NCI-H774 (cell line): ENCODE measurements around the gene SIGLEC12.

Source experiments
- DNase-seq: peaks from one replicate; lab custom pipeline; 2025; lab: John Stamatoyannopoulos, UW

Gene SIGLEC12

DNA sequence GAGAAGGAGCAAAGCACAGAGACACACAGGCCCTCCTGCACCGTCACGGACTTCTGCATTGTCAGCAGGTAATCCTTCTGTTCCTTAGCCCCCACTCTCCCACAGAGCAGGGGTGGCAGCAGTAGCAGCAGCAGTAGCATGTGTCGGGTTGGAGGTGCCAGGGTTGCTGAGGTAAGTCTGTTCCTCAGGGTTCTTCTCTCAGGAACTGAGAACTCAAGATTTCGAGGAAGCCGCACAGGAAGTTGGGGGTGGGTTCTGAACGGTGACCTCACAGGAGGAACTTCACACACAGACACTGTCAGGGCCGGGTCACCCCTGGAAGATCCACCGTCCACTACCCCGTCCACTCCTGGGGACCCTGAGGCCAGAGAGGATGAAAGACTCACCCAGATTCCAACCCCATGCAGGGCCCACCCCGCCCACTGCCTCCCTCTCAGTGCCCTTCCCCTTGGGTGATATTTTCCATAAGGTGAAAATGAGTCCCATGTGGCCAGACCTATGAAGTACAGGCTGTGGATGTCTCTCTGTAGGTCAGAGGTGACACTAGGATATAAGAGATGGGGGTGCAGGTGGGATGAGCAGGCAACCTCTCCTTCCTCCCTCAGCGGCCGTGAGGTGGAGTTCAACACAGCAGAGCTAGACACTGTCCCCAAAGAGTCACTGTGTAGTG is at the start of gene SIGLEC12:
Gene SIGLEC12, minus strand, starts transcription at position 207 of the 670 bp plus-strand sequence. Its CDS starts 67 bp downstream, at position 140.
- no peak for DNase-seq

DNA sequence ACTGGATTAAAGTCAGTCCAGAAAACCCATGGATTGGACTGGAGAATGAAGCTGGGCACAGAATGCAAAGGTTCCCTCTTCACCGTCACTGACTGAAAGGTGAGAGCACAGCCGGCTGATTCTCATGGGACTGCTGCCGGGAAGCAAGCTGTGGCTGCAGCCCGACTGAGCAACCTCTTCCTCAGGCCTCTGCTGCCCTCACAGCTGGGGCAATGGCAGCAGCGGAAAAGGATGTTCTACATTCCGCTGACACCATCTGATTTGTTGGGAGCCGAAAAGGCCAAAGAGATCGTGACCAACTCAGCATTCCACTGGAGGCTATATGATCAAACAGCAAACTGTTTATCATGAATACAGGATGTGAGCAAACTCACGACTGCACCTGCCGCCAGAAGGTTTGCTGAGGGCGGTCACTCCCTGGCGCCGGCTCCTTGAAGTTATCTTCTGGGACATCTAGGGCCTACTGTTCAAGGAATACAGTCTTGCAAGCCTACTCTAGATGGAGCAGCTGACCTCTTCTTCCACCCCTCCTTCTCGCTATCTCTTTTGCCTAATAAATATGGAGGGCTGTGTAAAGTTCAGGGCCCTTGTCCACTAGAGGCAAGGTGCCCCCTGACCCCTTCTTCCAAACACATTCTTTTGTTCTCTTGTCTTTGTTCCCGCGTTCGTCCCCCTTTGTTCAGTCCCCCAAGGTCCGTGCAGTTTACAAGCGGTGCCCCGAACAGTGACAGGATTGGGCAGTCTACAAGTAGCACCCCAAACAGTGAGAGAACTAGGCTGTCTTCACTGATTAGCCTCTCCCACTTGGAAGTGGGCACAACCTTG is 49.5 kb upstream of the SIGLEC12 start:
- DNase-seq: no peak

DNA sequence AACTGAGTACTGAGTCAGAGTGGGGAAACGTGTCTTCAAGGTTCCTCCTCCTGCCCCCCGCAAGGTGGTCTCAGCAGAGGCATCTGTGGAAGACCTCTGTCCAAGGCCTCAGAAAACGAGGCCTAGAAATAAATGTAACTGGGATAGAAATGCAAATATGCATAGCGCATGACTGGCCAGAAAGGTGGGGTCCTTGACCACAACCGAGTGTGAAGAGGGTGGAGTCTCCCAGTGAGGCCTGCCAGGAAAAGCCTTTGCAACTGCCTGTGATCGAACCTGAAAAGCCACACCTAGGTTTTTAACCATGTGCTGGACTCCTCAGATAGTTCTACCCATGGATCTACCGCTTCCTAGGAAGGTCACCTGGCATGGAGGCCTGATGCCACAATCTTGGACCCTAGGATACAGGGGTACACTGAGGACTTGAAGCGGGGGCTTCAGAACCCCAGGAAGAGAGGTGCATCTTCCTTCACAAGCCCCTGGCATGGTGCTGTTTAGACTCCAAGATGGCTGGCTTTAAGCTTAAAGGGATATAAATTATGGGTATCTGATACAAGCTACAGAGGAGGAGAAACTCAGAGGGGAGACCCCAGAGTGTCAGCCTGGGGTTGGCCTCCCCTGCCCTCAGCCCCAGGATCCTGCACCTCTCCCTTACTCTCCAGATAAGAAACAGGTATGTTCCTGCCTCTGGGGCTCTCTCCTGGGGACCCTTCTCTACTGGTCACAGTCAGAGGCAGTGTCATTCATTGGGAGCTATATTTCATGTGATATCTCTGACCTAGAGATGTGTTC is 48.1 kb upstream of the SIGLEC12 start:
- DNase-seq: no peak

DNA sequence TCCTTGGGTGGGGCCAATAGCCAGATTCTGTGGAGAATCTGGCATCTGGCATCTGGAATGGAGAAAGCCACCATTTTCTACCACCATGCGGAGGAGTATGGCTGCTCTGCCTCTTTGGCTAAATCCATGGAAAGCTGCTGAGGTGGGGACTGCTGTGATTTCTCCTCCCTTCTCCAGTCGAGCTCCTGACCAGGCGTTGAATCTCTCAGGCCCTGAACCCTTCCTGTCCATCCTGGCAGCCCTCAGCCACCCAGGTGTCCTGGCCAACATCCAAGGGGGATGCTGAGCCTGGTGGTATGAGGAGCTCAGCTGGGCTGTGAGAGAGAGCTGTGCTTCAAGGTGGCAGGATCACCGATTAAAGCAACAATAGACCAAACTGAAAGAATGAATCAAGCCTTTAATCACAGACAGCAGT is 47.3 kb upstream of the SIGLEC12 start:
- DNase-seq: no peak

DNA sequence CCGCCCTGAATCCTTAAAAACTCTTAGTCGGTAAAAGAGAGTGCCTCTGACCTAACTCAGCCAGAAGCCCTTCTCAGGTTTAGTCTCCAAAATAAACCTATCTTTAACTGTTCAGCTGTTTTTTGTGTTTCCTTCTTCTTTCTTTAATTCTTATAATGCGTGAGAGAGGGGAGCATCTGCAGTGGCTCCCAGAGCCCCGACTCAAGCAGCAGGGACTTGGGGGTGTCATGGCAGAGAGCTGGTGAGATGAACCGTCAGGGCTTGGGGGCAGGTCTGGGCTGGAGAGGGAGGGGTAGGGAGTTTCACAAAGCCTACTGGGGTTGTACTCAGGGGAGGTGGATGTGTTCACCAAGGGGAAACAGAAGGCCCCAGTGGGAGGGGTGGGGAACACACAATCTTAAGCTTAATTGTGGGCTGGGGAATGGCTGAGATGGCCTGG is 46.6 kb upstream of the SIGLEC12 start:
- DNase-seq: no peak

DNA sequence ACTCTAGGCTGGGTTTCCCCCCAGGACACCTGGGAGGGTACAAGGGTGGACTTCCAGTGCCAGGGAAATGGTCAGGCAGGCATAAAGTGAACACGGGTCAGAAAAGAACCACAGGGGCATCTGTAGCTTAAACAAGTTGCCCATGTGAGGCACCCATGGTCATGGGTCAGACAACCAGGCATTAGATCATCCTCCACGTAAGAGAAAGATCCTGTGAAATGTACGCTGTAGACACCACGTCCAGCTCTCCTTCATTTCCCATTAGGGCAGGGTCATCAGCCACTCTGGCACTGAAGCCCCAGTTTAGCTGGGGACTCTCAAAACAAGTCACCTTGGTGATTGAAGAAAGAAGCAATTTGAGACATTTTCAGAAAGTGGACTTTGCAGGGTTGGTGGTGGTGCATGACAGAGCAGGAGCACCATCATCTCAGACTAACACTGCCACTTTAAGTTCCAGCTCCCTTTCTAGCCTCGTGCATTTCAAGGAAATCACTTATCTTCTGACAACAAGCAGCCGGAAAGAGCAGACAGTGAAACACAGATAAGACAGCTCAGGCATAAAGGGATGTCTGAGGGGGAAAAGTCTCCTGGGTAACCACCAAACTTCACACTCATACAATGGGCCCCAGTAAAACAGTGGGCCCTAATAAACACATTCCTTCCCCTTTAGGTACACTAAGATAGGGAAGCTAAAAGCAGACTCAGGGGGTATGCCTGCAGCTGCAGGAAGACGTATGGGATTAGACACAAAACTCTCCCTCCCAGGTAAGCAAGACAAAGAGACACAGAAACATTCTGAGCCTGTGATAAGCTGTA is 46.0 kb upstream of the SIGLEC12 start:
- no peak for DNase-seq

DNA sequence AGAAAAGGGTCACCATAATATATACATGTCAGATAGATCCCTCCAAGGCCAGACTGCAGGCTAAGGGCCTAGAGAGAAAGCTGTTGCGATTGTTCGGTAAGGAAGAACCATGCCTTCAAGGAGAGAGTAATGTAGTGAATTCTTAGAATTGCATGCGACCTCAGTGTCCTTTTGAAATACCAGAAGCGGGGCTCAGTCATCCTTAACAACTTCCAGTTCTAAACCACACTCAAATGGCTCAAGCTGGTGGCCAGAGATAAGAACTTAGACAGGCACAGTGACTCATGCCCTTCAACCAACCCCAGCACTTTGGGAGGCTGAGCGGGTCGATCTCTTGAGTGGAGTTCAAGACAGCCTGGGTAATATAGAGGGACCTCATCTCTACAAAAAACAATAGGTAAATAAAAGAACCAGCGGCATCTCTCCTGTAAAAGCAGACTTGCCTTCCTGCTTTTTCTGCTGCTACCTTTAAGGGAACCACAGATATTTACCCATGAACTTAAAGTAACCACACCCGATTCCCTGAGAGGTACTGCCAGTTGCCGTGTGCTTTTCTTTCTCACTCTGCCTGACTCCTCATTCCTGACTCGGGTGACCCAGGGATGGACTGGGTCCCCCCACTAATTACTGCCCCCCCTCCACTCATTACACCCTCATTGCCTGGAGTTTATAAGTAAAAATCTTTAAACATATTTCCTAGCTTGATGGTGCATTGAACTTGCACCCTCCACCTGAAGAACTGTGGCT is 45.2 kb upstream of the SIGLEC12 start:
- no peak for DNase-seq

DNA sequence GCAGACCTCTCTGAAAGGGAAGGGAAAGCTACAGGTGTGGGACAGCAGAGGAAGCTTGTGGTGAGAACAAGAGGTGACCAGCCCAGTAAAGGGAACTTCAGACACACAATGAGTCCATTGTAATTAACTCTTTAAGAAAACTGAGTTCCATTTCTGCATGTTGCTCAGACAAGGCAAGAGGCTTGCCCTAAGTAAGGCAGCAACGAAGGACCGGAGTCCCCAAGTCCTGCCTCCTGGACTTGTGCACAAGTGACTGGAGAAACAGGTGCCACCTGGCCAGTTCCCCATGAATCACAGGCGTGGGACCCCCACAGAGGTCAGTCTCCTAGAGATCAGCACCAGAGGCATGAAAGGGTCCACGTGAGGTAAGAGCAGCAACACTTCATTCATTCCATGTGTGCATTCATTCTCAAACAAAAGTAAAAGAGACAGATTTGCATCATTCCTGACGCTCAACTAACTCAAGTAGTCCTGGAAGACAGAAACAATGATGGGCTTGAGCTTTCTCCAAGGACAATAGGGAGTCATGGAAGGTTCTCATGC is 44.6 kb upstream of the SIGLEC12 start:
- no peak for DNase-seq

DNA sequence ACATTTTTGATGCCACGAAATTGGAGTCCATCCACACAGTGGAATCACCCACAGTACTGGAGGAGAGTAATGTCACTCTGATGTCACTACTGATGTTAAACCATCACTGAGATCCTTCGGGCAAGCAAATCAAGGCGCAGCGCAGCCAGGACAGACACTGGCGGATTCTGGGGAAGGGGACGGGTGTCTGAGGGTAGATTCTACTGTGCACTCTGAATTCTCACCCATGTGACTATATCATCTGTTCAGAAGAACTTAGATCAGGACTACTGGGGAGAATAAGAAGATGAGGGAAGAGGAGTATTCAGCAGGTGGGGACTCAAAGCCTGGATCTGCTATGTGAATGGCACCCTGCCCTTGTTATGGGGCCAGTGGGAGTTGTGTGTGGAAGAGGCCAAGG is 42.4 kb upstream of the SIGLEC12 start:
- DNase-seq: no peak

DNA sequence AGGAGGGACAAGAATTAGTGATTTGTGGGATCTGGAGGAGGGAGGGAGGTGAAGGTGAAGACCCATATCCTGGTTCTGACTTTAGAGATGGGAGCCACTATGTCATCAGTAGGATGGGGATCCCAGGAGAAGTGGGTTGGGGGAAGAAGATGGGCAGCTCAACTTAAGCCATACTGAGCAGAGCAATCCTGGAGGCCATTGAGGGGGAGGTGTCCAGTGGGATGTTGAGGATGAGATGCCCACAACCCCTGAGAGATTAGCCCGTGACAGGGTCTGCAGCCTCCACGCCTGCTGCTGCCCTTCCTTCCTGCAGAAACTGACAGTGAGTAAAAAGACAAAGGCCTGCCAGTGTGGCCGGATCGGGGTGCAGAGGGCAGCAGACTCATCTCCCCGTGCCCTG is 41.1 kb upstream of the SIGLEC12 start:
- DNase-seq: no peak

DNA sequence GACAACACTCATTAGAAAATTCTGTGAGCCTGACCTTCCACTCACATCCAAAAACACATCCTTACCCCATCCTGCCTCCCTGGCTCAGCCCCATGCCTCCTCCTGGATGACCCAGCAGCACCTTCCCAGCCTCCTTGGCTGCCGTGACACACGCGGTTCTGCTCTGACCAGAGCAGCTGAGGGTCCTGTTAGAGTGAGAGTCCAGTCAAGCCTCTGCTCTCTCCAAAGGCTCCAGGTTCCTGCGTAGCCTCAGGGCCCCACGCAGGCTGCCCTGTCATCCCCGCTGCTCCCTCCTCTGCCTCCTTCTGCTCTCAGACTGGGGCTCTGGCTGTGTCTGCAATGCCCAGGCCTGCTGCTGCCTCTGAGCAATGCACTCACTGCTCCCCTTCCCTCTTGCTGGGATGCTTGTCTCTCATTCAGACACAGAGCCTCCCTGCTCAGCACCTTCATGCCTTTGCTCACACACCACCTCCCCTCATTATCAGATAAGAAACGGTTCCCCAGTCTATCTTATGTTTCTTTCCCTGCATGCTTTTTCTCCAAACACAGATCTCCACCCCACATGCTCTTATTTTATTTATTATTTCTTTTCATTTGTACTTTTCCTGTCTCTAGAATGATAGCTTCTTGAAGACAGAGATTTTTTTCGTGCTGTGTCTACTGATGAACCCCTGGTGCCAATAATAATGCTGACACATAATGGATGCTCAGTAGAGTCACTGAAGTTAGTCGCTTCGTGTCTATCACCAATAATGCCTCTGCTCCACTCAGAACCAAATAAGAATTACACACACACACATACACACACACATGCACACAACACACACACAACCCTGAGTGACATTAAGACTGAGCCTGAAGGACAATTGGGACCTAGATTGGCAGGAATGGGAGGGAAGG is 40.1 kb upstream of the SIGLEC12 start:
- no peak for DNase-seq

DNA sequence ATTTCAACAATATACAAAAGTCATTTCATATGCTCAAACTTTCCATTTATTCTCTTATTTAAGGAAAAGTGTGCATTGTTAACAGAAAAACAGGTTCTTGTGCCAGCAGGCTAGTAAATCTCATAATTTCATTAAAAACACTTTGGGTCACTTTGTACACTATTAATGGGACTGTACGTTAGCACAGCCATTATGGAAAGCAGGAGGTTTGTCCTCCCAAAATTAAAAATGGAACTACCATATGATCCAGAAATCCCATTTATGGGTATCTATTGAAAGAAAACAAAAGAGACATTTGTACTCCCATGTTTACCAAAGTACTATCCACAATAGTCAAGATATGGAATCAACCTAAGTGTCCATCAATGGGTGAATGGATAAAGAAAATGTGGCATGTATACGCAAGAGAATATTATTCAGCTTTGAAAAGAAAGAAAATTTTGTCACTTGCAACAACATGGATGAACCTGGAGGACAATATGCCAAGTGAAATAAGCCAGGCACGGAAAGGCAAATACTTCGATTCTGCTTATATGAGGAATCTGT is 38.3 kb upstream of the SIGLEC12 start:
- DNase-seq: no peak

DNA sequence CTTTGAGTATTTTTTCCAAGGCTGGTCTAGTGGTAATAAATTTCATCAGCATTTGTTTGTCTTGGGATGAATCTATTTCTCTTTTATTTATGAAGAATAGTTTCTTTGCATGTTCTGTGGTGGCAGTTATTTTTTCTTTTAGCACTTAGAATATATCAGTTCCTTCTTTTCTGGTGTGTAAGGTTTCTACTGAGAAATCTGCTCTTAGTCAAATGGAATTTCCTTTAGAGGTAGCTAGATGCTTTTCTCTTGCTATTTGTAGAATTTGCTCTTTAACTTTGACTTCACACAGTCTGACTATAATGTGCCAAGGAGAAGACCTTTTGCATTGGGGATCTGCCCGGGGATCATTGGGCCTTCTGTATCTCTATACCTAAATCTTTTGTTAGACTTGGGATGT is 33.9 kb upstream of the SIGLEC12 start:
- no peak for DNase-seq

DNA sequence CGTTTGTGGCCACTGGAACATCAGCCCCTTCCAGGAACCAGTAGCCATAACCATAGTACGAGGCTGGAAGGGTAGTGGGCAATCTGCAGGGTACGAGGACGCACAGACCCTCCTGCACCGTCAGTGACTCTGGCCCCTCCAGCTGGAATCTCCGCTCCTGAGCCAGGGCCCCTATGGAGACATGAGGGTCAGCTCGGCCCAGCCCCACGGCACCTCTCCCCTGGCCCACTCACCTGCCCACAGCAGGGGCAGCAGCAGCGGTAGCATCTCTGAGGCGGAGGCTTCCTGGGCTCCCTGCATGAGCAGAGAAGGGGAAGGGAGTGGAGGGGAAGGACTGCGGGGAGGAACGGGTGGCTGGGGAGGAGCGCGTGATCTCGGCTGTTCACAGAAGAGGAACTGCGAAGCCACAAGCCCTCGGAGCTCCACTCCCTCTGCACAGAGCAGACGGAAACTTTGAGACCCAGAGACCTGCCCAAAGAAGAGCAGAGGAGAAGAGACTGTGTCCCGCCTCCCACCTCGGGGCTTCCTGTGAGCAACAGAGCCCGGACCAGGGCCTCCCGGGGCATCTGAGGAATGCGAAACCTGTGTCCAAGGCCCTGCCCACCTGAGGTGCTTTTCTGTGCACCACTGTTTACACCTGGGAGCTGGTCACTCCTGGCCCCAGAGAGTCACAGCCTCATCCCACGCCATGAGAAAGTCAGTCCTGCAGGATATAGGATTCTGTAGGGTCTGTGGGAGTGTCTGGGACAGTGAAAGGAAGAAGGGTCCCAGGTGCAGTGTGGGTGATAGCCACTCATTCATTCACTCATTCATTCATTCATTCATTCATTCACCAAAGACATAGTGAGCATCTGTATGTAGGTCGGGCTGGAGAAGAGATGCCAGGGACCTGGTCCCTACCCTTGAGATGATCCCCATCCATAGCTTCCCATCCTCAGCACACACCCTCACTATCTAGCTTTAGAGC is 30.0 kb upstream of the SIGLEC12 start, which contains the start of gene SIGLEC6:
Gene SIGLEC6, minus strand, starts transcription at position 322 of the 967 bp plus-strand sequence. Its CDS starts 22 bp downstream, at position 300.
- no peak for DNase-seq

DNA sequence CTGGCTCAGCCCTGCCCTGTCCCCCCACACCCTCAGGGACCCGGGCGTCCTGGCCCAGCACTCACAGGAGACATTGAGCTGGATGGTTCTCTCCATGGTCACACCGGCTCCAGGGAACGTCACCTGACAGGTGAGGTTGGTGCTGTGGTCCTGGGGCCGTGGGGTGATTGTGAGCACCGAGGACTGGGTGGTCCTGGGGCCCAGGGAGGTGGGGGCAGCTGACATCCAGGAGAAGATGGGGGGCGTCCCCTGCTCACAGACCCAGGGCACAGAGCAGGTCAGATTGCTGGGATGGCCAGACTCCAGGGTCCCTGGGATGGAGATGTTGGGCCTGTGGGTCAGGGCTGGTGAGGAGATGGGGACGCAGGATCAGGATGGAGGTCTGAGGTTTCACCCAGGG is 29.0 kb upstream of the SIGLEC12 start:
- no peak for DNase-seq

DNA sequence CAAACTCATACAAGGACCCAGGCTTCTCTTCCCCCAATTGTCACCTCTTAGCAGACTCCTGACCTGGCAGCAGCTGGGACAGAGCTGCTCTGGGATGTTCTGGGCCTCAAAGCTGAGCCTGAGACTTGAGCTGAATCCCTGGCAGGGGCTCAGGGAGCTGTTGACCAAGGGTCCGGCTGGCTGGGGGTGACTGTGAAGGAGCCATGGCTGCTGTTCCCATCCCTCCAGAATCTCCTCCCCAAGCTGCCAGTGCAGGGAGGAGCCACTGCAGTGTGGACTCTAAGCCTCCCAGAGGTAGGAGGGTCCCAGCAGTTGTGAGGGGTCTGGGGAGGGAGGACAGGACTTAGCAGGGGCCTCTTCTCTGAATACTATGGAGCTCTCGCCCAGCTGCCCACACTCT is 27.7 kb upstream of the SIGLEC12 start:
- no peak for DNase-seq

DNA sequence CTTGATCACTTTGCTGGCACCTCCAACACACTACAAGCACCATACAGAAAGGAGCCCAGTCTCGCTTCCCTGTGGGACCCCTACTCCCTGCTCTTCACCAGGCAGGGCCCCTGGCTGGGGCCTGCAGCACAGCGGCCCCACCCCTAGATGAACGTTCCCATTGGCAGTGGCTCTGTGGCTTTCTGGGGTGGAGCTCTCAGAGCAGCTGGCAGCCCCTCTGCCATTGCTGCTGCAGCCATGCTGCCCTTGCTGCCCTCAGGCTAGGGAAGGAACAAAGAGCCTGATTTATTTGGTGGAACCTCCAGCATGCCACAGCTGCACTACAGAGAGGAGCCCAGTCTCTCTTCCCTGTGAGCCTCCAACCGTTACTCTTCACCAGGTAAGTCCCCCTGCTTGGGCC is 24.1 kb upstream of the SIGLEC12 start:
- DNase-seq: no peak

DNA sequence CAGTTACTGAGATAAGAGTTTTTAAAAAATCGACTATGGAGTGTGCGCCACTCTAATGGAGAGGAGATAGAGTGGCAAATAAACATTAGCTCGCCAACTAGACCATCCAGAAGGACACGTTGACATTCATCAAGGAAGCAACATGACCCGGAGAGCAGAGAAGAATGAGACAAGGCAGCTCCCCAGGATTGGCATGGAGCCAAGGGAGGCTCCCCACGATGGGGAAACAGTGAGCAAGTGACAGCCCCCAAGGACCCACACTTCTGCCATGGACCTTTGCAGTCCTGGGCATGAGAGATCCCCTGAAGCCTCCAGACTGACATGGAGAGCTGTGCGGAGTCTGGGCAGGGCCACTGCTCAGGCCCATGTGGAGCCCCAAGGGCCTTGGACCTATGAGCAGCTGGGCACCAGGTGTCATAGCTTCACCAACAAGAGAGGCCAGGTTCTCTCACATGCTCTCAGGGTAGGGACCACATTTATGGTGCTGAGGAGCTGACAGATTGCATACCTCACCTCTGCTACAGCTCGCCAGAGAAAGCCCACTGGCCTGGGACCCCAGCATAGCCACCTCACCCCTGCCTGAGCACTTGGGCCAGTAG is 23.2 kb upstream of the SIGLEC12 start:
- DNase-seq: no peak
